ENCODE measurements around the gene CDKN2AIP.
A peak's percentile ranks its signal among the peaks of the same experiment; 100 is the strongest.
"Not testable (repeated sequence)": the region's sequence is repeated elsewhere in the genome, so short reads cannot be mapped to it uniquely, and the experiment has no call there.

CDKN2AIP gene

DNA sequence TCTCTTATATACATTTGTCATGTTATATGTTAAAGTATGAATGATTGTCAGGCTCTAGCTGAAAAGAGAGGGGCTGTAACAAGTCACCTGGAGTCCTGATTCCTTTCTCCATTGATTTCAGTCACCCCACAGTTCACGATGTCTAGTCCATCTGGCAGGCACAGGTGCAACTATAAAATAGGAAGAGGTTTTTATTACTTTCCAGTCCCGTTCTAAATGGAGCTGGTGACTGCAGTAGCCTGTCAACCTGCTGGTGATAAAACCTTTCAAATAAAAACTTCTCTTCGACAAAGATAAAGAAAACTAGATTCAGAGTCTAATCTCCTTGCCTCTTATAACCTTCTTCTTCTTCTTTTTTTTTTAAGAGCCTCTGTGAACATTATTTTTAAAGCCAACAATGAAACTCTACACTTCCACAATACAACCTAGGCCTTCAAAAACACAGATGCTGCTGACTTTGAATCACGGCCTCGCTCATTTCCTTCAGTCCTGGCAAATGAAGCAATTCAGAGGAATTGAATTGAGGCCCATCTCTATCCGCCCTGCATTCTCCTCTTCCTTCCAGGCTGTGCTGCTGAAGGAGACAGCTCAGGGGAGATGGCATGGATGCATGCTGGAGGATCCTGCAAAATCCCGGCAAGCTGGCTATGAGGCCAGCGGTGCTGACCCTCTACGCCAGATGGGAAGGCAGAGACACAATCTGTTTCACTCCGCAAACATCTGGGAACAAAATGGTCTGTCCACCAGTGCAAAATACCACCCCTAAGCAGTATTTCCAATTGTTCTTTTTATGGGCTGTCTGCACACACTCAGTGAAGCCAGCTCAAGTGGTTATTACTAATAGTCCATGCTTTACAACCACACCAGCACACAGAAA, 27.3 kb upstream of the CDKN2AIP start:
- DNase-seq = peak; percentile 17 to 70

DNA sequence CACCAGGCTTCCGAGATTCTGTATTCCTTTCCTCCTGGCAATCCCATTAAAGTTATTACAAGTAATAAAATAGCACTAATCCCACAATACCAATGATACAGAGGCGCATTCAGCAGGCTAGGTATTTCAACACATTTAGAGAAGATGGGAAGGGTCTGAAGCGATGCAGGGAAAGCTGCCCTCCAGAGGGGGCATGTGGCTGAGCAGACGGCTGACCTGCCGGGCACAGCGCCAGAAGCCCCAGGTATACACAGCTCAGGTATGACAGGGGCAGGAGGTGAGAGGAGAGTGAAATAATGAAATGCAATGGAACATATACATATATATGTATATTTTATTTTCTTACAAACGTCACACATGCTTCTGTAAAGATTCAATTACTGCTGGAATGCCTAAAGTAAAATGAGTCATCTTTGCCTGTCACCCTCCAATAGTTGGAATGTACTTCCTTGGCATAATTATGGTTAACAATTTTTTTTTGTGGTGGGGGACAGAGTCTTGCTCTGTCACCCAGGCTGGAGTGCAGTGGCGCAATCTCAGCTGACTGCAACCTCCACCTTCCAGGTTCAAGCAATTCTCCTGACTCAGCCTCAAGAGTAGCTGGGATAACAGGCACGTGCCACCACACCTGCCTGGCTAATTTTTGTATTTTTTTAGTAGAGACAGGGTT, 21.3 kb upstream of the CDKN2AIP start:
- no peak for DNase-seq

DNA sequence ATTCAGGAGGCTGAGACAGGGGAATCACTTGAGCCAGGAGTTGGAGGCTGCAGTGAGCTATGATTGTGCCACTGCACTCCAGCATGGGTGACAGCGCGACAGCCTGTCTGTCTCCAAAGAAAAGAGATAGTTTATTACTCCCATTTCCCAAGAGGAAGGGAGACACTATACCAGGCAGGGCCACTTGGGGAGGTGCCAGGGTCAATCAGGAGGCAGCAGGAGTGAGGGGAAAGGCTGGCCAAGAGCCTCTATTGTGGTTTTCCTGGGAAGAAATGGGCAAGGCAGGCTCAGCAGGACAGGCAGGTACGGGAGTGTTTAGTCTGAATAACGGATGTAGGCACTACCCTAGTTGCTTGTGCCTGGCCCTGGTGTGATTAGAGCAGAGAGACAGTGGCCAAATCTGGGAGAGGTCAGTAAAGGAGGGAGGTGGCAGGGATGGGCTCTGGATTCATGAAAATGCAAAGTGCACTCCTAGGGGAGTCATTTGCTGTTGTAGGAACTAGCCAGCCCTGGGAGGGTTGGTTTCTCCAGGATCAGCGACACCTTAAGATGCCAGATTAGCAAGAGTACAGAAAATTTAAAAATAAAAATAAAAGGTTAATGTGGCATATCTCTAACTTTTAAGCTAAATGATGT, 20.2 kb upstream of the CDKN2AIP start:
- DNase-seq = no peak

DNA sequence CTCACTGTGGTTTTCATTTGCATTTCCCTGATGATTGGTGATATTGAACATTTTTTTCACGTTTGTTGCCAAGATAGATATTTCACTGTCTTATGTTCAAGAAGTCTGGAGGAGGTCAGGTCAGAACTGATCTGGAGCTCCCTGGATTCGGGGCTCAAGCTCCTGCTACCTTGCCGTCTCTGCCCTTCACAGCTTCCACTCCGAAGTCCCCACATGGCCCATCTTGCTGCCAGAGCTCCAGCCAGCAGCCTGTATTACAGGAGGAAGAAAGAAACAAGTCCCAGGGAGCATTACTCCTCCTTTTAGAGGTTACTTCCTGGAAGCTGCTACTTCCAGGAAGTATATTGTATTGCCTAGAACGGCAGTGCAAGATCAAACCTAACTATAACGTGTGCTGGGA, 17.9 kb upstream of the CDKN2AIP start:
- no peak for DNase-seq

DNA sequence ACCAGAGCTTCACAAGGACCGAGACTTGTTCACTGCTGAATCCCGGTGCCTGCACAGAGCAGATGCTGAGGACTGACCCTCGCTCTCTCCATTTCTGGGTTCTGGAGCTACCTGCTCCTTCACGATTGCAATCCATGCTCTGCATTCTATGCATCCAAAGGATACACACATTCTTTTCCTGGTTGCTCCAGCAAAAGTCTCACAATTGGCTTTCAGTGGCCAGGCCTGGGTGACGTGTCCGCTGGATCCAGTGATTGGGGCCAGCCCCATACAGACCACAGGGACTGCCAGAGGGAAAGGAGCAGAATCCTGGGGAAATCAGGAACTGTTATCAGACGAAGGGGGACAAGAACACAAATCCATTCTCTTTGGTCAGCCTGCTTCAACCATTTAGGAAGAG, 14.9 kb upstream of the CDKN2AIP start:
- DNase-seq = no peak

DNA sequence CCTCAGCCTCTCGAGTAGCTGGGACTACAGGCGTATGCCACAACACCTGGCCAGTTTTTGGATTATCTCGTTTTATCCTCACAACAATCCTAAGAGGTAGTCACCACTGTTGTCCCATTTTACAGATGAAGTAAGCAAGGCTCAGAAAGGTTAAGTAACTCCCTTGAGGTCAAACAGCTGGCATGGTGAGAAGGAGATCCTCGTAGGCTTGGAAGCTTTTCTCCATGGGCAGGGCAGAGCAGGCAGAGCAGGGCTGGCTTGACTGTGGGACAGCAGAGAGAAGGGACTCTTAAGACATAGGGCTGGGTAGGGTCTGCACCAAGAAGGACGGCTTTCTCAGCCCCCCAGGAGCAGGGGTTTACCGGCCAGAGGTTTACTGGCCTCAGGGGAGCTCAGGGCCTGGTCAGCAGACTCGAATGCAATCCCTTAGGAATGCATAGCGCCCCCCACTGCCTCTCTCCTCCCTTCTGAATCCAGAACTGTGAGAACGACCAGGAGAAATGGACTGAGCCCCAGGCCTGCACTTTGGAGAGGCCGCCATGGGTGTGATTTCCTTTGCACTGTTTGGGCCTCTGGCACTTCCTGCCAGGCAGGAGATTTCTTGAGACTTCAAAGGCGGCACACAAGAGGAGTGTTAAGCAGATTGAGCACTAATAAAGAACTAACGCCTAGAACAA, 14.0 kb upstream of the CDKN2AIP start:
- DNase-seq = no peak

DNA sequence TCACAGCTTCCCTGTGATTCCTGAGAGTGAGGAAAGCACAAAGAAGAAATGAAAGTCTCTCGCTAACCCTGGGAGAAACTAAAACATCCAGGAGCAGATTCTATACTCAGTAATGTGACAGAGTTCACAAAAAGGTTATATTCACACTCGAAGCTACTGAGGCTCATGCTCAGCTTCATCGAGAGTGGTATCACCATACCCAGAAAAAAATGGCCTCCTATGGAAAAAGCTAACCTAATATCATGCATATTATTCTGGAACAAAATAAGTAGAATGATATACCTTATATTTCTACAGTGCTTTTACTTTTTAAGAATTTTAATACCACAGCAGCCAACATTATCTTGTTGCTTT, 13.5 kb upstream of the CDKN2AIP start:
- no peak for DNase-seq

DNA sequence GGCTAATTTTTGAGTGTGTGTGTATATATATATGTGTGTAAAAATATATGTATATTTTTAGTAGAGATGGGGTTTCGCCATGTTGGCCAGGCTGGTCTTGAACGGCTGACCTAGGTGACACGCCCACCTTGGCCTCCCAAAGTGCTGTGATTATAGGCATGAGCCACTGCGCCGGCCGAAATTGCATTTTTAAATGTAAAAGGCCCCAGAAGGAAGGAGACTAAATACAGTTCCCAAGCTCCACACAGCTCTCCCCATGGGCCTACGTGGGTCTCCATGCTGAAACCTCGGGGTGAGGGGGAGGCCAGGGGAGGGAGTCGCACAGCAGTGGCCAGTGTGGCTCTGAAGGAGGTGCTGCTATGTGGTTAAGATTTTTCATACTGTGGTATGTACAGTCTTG, 12.8 kb upstream of the CDKN2AIP start:
- no peak for DNase-seq

DNA sequence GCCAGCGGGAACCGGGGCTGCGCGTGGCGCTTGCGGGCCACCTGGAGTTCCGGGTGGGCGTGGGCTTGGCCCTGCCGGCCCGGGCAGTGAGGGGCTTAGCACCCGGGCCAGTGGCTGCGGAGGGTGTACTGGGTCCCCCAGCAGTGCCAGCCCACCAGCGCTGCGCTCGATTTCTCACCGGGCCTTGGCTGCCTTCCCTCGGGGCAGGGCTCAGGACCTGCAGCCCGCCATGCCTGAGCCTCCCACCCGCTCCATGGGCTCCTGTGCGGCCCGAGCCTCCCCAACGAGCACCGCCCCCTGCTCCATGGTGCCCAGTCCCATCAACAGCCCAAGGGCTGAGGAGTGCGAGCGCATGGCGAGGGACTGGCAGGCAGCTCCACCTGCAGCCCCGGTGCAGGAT, 11.3 kb upstream of the CDKN2AIP start:
- DNase-seq = not testable (repeated sequence)

DNA sequence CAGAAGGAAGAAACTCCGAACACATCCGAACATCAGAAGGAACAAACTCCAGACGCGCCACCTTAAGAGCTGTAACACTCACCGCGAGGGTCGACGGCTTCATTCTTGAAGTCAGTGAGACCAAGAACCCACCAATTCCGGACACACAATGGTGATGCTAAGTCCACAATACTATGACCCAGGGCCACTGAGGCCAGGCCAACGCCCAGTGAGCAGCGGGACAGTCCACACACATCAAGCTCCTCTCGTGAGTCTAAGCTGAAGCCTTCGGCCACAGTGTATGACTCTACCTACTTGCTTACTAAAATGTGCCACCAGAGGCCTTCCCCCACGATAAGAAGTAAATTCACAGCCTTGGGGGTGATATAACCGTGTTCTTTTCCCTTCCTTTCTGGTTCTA, 10.2 kb upstream of the CDKN2AIP start:
- DNase-seq = no peak

DNA sequence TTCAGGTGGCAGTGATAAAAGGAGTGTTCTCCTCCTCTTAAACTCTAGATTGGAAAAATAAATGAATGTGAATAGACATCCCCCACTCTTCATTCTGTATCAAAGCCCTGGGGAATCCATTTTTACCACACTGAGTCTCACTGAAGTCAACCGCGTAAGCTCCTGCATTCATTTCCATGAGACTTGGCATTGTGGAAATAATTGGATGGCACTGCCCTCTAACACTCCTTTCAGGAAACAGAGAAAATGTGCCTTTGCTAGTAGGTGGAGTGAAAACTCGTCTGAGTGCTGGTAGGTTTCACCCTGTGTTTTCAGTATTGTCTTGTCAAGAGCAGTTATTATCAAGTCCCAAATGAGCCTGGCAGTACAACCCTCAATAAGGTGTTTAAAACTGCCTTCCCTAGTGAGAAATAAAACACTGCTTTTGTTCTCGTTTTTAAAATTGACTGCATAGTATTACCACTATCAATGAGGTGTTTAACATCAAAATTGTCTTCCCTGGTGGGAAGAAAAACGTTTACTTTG, 9.7 kb upstream of the CDKN2AIP start:
- no peak for DNase-seq

DNA sequence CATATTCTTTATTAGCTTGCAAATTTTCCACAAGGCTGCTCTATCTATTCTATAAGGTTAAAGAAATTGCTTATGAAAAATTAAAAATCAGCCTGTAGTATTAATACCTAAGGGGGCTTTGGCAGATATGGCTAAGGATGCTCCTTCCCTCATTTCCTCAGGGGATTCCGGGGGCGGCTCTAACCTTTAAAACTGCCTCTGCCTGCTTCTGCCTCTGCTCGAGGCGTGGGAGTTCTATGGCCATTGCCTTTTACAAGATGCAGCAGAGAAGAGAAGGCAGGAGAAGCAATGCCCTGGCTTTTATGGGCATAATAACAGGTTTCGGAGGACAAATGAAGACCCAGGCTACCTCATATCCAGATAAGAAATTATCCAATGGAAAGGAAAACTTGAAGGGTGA, 8.6 kb upstream of the CDKN2AIP start:
- DNase-seq = no peak

DNA sequence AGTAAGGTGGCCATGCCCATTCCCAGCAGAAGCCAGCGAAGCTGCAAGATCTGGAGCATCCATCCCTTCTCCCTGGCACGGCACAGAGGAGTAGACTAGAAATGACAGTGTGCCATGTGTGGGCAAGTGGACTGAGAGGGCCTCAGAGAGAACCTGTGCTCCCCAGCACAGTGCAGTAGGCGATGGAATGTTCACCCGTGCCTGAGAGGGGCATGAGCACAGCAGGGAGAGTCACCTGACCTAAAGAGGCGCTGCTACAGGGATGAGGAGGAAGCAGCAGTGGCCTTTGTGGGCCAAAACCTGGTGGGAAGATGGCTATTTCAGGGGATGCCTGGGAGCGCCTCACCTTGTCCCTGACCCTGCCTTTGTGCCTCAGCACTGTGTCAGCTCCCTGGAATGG, 8.0 kb upstream of the CDKN2AIP start:
- DNase-seq = no peak

DNA sequence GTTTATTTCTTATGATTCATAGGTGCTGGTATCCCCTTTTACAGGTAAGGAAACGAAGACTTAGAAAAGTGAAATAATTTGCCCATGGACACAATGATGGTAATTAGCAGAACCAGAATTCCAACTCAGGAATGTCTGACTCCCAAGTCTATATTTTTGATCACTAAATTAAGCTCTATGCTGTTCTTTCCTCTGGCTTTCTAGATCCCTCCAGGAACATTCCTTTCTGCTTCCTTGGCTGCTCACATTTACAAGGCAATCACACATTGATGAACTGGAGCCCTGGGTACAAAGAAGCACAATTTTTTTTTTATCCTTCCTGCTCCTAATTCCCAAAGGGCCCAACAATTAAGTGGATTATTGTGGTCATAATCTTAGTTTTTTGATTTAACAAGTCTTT, 7.0 kb upstream of the CDKN2AIP start:
- no peak for DNase-seq

DNA sequence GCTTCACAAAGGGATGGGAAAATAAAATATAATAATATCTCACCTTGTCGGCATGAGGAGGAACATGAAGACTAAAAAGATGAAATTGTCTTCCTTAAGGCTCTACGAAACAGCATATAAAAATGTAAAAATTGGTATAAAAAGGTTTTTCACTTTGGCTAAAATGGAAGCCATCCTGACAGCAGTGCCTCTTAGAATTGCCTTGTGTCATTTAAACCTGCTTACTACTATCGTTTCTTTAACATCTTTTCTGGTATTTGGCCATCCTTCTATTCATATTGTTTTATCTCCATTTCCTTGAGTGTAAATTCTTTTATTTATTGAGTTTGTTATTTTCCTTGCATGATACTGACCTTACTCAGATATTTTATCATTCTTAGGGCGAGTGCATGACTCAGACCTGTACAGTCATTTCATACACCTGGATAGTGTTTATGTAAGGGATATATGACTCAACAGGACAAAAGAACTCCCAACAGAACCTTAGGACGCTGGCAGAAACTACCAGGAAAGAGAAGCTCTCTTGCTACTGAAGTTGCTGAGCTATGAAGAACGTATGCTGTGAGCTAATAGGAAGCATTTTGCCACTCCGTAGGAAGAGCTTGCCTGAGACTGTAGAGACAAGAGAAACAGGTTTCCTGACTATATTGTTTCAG, 5.8 kb upstream of the CDKN2AIP start:
- no peak for DNase-seq

DNA sequence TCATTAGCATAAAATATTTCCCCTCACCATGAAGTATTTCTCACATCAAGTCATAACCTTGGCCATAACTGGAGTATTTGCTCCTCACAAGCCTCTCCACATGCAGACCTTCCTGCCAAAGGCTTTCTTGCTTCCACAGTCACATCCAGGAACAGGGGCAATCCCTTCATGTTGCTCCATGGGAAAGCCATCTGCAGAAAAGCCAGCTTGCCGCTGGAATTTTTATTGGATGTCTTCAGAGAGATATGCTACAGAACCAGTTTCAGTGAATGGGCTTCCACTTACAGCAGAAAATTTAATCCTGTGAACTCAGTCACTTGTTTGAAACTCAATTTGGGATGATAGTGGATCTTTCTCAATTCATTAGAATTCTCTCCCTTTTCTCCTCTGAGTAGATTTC, 3.2 kb upstream of the CDKN2AIP start:
- no peak for DNase-seq

DNA sequence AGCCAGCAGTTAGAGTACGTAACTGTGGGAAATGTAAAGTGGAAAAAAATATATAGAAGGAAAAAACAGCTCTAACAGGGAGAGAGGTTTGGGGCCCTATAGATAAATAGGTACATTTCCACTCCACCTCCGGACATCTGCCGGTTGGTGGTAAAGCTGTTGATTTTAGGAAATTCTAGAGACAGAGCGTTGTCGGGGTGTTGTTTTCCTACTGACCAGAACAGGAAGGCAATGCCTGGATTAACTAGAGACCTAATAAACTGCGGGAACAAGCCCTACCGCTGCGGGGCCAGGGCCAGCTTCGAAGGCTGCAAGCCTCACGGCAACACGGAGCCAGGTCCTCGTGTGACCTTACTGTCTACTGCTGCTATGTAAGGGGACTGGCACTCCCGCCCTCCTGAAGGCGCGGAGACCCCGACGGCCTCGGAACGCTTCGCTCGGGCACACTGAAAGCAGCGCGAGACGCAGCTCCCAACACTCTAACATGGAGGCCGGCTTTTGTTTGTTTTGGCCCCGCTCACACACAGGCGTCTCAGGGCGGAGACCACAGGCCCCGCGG, 702 bp upstream of the CDKN2AIP start:
- peak in 1 of 2 experiments; percentile 36 for DNase-seq

DNA sequence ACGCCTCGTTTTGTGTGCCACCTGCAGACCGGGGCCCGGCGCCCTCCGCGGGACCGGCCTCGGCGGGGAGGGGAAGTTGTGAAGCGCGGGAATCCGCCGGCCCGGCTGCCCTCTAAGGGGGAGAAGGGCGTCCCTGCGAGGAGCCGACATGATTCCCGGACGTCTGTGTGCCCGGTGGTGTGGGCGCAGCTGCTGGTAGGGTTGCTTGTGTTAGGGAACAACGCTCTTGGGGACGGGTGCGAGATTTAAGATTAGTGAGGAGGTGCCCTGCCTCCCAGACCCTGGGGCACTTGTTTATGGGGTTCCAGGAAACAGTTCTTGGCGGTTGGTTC, 627 bp downstream of the CDKN2AIP start:
- peak in 1 of 2 experiments; percentile 19 for DNase-seq

DNA sequence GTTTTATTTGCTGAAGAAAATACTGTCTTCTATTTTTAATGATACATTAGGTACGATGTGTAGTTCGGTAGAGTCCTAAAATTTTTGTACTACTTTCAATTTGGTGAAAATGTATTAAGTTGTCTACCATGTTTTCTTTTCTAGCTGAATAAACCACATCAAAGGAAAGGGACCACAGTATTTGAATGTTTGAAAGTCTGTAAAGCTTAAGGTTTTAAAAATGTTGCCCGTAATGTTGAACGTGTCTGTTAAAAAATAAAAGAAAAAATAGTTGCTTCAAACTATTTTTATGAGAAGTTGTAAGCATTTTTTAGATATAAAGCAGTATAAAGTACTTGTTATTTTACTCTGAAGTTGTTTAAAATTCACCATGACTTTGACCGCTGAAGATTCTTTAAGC, 3.2 kb downstream of the CDKN2AIP start:
- DNase-seq = no peak

DNA sequence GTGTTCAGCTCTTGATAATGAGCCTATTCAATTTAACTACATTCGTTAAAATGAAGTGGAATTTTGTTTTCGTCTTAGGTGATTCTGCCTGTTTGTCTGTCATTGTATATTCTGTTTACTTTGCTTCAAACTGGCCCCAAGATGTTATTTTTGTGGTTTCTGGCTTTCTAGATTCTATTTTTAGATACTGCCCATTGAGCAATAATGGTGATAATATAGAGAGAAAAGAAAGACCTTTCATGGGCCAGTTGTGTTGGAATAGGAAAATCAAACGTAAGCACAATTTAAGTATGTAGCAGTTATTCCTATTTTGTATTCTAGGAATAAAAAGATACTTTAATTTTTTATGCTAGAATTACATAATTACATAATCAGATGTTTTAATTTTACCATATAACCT, 4.0 kb downstream of the CDKN2AIP start:
- DNase-seq = no peak

DNA sequence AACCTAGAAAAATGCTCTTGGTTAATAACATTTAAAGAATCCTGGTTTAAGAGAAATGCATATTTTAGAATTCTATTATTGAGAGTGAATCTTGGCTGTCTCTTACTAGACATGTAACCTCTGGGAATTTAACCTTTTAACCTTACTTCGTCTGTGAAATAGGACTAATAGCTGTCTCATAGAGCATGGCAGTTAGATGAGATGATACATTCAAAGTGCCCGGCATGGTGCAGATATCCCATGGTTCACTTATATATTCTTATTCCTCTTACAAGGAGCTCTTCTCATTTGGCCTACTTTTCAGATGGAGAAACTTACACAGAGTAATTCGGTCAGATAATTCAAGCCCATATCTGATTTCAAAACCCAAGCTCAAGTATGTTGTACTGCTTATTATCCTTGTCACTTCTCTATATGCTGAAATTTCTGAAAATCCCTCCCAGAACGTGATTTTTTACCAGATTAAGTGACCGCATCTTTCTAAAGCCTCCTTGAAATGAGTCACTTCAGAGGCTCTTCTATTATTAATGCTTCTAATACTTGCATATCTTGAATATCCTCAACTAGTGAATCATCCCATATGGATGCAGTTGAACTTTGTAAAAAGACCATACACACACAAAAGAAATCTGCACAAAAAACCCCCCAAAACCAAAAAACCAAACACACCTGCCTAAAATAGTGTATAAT, 4.9 kb downstream of the CDKN2AIP start:
- no peak for DNase-seq

DNA sequence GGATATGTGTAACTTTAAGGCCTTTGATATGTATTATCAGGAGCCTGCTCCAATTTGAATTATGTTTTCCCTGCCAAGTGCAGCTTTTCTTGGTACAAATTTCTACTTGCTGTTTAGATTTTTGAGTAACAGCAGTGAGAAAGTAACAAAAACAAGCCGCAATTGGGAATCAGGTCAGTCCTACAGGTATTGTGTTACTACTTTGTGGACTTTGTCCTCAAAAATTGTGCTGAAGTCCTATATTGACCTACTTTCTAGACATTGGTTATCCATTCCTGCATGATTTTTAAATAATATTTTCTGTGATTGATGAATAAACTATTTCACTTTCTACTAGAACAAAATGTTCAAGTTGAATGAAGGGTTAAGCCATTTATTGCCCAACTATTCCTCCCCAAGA, 5.7 kb downstream of the CDKN2AIP start:
- no peak for DNase-seq
